ENCODE results near the gene CYP3A4.

GRCh38 chr7:99720800-99721595, 63.0 kb downstream of the CYP3A4 start:
- TF ChIP-seq, protein P1, sequence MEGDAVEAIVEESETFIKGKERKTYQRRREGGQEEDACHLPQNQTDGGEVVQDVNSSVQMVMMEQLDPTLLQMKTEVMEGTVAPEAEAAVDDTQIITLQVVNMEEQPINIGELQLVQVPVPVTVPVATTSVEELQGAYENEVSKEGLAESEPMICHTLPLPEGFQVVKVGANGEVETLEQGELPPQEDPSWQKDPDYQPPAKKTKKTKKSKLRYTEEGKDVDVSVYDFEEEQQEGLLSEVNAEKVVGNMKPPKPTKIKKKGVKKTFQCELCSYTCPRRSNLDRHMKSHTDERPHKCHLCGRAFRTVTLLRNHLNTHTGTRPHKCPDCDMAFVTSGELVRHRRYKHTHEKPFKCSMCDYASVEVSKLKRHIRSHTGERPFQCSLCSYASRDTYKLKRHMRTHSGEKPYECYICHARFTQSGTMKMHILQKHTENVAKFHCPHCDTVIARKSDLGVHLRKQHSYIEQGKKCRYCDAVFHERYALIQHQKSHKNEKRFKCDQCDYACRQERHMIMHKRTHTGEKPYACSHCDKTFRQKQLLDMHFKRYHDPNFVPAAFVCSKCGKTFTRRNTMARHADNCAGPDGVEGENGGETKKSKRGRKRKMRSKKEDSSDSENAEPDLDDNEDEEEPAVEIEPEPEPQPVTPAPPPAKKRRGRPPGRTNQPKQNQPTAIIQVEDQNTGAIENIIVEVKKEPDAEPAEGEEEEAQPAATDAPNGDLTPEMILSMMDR (IDR thresholded peaks at IDR 0.05), result no peak
- TF ChIP-seq POLR2AphosphoS5 (IDR thresholded peaks at IDR 0.05; ENCODE audit: low read depth, low read length) (no peak), YY1 (IDR thresholded peaks at IDR 0.05; ENCODE audit: low read depth) (no peak), EP300 (IDR thresholded peaks at IDR 0.05; ENCODE audit: borderline replicate concordance in 1 of 2, low read depth in 1 of 2, low read length in 1 of 2) (no peak), MEF2A (IDR thresholded peaks at IDR 0.05; ENCODE audit: borderline replicate concordance, low read depth) (no peak), SIN3A (IDR thresholded peaks at IDR 0.05; ENCODE audit: borderline replicate concordance, low read depth, low read length) (no peak), MAX (IDR thresholded peaks at IDR 0.05; ENCODE audit: low read depth) (no peak), GATA2 (CRISPR knock-in tag; IDR thresholded peaks at IDR 0.05) (no peak), ZBTB33 (IDR thresholded peaks at IDR 0.05; ENCODE audit: borderline replicate concordance, low read depth) (no peak)
- TF ChIP-seq, protein P2, sequence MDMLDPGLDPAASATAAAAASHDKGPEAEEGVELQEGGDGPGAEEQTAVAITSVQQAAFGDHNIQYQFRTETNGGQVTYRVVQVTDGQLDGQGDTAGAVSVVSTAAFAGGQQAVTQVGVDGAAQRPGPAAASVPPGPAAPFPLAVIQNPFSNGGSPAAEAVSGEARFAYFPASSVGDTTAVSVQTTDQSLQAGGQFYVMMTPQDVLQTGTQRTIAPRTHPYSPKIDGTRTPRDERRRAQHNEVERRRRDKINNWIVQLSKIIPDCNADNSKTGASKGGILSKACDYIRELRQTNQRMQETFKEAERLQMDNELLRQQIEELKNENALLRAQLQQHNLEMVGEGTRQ (IDR thresholded peaks at IDR 0.05; ENCODE audit: borderline replicate concordance, low read depth, low read length), result no peak
